Measurements from ENCODE around the gene MRI1. TPM values are rescaled to one million over a fixed set of nuclear protein-coding genes. Genes with fewer than 3 reads are reported as not detected.
A peak's percentile ranks its signal among the peaks of the same experiment; 100 is the strongest.
"Not testable (repeated sequence)": the region's sequence is repeated elsewhere in the genome, so short reads cannot be mapped to it uniquely, and the experiment has no call there.

Gene MRI1
- total RNA-seq, 1 donor from 2014 or later: 24.5 TPM

- DNase-seq (ENCODE audit: low read depth in 2 of 2): no peak
These were observed 5.5 kb upstream of the MRI1 start for GRCh38 chr19:13758795-13759194.

- no peak for DNase-seq (ENCODE audit: low read depth in 2 of 2)
These were observed 2.9 kb upstream of the MRI1 start for GRCh38 chr19:13761423-13761822.

GRCh38 chr19:13762635-13763235 lies 1.6 kb upstream of the MRI1 start:
- no peak for DNase-seq (ENCODE audit: low read depth in 2 of 2)

GRCh38 chr19:13763265-13763664 lies 1.1 kb upstream of the MRI1 start:
- DNase-seq (ENCODE audit: low read depth in 2 of 2): no peak

- DNase-seq (ENCODE audit: low read depth in 2 of 2): peak in 1 of 2 donors; percentile 33
These were observed 586 bp downstream of the MRI1 start for GRCh38 chr19:13764821-13765394.

GRCh38 chr19:13765395-13766094 lies 1.2 kb downstream of the MRI1 start:
- no peak for DNase-seq (ENCODE audit: low read depth in 2 of 2)

GRCh38 chr19:13766095-13766481 lies 1.8 kb downstream of the MRI1 start:
- no peak for DNase-seq (ENCODE audit: low read depth in 2 of 2)

GRCh38 chr19:13768510-13768909 lies 4.2 kb downstream of the MRI1 start:
- no peak for DNase-seq (ENCODE audit: low read depth in 2 of 2)

GRCh38 chr19:13770013-13770635 lies 5.8 kb downstream of the MRI1 start:
- DNase-seq (ENCODE audit: low read depth in 2 of 2): no peak

GRCh38 chr19:13774217-13775191 lies 10.2 kb downstream of the MRI1 start, which contains the start of gene C19orf53:
Gene C19orf53, plus strand, starts transcription at chr19:13774456. Its CDS starts 22 bp downstream, at chr19:13774478.
- DNase-seq (ENCODE audit: low read depth in 2 of 2): peak; percentile 90 to 93

GRCh38 chr19:13778398-13778797 lies 14.1 kb downstream of the MRI1 start:
- DNase-seq (ENCODE audit: low read depth in 2 of 2): no peak

GRCh38 chr19:13778847-13779246 lies 14.5 kb downstream of the MRI1 start:
- DNase-seq (ENCODE audit: low read depth in 2 of 2): no peak

- not testable (repeated sequence) for DNase-seq (ENCODE audit: low read depth in 2 of 2)
These were observed 15.5 kb downstream of the MRI1 start for GRCh38 chr19:13779794-13780193.

- DNase-seq (ENCODE audit: low read depth in 2 of 2): peak; percentile 64 to 84
These were observed 17.2 kb downstream of the MRI1 start for GRCh38 chr19:13781547-13781946.

- DNase-seq (ENCODE audit: low read depth in 2 of 2): no peak
These were observed 18.2 kb downstream of the MRI1 start for GRCh38 chr19:13782537-13782936.

- peak in 1 of 2 donors; percentile 28 for DNase-seq (ENCODE audit: low read depth in 2 of 2)
These were observed 19.5 kb downstream of the MRI1 start for GRCh38 chr19:13783565-13784500.

- peak in 1 of 2 donors; percentile 70 for DNase-seq (ENCODE audit: low read depth in 2 of 2)
These were observed 20.6 kb downstream of the MRI1 start for GRCh38 chr19:13784731-13785452.

- no peak for DNase-seq (ENCODE audit: low read depth in 2 of 2)
These were observed 24.7 kb downstream of the MRI1 start for GRCh38 chr19:13788991-13789390.

- DNase-seq (ENCODE audit: low read depth in 2 of 2): no peak
These were observed 26.0 kb downstream of the MRI1 start for GRCh38 chr19:13790354-13790753.
